K562 treated with DMSO at 1 percent for 24 hours (cell line): ENCODE results near the gene CSTF2. TPM values are rescaled to one million over a fixed set of nuclear protein-coding genes. Genes with fewer than 3 reads are reported as not detected.

ENCODE experiments used
- total RNA-seq: library from RNA; unstranded; fragments of 300-600 nt; gene quantifications from 2 replicates; pipeline ENCODE4 v1.2.3, GENCODE V29; 2022; ENCODE audit warnings: low read depth; ENCODE audit not compliant: insufficient read depth

The CSTF2 gene, protein sequence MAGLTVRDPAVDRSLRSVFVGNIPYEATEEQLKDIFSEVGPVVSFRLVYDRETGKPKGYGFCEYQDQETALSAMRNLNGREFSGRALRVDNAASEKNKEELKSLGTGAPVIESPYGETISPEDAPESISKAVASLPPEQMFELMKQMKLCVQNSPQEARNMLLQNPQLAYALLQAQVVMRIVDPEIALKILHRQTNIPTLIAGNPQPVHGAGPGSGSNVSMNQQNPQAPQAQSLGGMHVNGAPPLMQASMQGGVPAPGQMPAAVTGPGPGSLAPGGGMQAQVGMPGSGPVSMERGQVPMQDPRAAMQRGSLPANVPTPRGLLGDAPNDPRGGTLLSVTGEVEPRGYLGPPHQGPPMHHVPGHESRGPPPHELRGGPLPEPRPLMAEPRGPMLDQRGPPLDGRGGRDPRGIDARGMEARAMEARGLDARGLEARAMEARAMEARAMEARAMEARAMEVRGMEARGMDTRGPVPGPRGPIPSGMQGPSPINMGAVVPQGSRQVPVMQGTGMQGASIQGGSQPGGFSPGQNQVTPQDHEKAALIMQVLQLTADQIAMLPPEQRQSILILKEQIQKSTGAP
- total RNA-seq, result 33.0 and 34.8 TPM in 2 replicates

DNA sequence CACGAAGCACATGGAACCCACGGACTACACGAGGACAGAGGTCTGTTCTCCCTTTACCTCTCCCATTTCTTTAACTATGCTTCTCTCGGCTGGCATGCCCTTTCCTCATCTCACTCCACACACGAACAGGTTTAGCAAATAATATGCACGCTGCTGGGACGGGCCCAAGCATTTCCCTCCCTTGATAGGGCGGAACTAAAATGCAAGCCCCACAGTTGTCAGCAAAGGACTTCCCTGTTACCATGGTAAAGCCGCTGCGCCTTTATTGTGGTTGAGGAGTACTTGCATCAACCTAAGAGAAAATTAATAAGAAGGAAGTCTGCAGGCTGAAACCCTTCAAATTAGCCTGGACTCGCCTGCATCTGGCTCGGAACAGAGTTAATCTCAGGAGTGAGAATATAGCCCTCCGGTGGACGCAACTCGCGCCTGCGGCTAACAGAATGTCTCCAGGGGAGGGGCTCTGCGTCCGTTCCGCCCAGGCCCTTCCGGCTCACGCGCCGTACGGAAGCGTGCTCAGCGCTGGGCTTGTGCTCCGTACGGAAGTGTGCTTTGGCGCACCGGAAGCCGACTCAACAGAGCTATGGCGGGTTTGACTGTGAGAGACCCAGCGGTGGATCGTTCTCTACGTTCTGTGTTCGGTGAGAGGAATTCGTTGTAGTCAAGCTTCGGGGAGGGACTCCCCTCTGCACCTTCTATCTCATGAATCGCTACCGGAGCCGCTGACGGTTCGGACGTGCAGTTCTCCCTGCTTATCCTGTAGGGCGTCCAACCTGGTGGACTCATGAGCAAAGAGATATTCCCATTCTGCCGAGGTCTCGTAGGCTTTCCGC lies at the start of gene CSTF2:
CSTF2 (plus strand) TSS at position 555 of the 830 bp plus-strand sequence; CDS start at position 581, 26 bp downstream.

DNA sequence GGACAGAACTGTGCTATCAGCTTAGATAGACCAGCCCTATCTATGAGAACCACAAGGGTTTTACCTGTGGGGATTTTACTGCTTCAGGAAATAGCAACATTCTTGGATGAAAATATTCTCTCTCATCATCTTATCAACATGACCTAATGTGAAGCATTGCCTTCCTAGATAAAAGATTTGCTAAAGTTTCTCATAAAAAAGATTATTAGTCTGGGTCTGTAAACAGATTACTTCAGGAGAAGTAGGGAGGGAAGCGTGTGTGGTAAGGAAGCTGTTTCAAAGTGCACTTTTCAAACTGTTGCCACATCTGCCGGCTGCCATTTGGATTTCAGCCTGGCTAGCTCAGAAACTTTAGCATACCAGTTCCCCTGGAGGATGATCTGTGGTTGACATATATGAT lies 54.1 kb downstream of the CSTF2 start, which contains the start of gene NOX1:
NOX1 (minus strand) TSS at position 35 of the 400 bp plus-strand sequence. CDS start 220 bp downstream, outside the sequence.

Other genes with a start within 250 kb of the CSTF2 start
- not detected in 2 replicates for gene TNMD, start 235.5 kb upstream of the CSTF2 start, total RNA-seq
- gene TSPAN6, start 183.6 kb upstream of the CSTF2 start, total RNA-seq, result not detected in 2 replicates
- not detected in 2 replicates for gene SRPX2, start 176.2 kb upstream of the CSTF2 start, total RNA-seq
- gene SYTL4, start 88.3 kb upstream of the CSTF2 start, total RNA-seq, result 1.1 TPM in 2 replicates
- gene NOX1, start 54.0 kb downstream of the CSTF2 start, total RNA-seq, result not detected in 2 replicates
- gene XKRX, start 108.5 kb downstream of the CSTF2 start, total RNA-seq, result not detected in 2 replicates
- gene ARL13A, start 149.3 kb downstream of the CSTF2 start, total RNA-seq, result not detected in 2 replicates
- gene TRMT2B, start 231.7 kb downstream of the CSTF2 start, total RNA-seq, result 17.3 and 20.9 TPM in 2 replicates